ENCODE results near the gene PPARD.
"Not testable (repeated sequence)": the region's sequence is repeated elsewhere in the genome, so short reads cannot be mapped to it uniquely, and the experiment has no call there.

PPARD gene

DNA sequence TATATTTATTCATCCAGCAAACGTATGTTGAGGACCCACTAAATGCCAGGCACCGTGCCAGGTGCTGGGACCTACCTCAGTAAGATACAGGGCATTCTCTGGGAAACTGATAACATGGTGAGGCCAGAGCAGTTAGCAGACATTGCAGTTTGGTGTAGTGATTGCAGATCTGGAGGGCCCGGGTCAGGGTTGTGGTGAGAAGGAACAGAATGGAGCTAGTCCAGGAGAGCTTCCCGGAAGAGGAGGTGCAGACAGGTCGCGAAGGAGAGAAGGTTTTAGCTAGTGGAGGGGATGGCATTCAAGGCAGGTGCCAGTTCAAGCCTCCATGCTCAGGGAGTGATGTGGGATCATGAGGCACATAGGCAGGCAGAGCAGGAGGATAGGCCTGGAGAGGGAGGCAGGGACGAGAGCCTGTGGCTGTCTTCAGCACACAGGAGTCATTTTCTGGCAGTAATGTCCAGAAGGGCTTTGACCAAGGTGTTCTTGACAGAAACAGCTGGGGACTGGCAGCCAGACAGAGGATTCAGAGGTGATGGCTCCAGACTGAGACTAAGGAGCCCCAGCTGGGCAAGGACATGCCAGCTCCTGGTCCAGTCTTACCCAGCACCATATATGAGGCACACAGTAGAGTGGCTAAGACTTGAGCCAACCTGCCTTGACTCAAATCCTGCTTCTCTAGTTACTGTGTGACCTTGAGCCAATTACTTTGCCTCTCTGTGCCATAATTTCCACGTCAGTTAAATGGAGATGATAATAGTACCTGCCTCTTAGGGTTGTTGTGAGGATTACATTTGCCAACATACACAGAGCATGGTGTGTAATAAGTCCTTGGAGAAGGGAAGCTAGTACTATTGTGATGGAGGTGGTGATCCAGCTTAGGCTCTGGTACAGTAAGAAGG is 61.4 kb downstream of the PPARD start:
- DNase-seq (ENCODE audit: low read depth in 1 of 2, low spot score in 1 of 2): no peak

DNA sequence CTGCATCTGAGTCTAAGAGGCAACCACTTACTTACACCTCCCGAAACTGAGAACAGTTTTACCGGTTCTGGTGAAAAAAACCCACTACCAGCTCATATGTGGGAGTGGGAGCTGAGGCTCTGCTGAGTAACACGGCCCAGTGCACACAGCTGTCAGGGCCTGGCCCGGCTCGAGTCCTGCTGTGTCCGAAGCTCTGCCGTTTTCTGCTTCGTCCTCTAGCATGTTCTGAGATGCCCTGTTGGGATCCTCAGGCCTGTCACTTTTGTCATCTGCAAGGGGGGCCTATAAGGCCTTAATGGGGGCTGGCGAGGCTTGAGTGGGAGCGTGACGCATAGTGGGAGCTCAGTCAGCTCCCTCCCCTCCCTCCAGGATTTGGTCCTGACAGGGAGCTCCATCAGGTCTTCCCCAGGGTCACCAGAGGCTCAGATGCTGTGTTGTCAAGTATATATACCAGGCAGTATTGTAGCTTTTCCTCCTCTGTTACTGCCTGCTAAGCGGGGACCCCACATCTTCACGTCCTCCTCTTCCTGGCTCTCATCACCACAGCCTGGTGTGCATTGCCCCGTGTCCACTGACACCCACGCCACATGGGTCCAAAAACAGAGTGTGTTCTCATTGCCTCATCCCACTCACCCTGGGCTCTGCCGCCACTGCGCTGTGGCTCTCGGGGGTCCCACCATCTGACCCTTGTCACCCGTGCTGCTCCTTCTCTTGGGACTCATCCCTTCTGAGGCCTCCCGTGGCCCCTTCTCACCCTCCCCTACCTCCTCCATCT is 64.5 kb downstream of the PPARD start:
- no peak for DNase-seq (ENCODE audit: low read depth in 1 of 2, low spot score in 1 of 2)

DNA sequence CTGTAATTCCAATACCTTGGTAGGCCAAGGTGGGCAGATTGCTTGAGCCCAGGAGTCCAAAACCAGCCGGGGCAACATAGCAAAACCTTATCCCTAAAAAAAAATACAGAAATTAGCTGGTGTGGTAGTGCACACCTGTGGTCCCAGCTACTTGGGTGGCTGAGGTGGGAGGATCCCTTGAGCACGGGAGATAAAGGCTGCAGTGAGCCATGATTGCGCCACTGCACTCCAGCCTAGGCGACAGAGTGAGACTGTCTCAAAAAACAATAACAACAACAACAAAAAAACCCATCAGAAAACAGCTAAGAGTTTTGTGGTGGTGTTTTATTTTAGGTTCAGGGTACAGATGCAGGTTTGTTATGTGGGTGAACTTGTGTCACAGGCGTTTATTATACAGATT is 66.9 kb downstream of the PPARD start:
- DNase-seq (ENCODE audit: low read depth in 1 of 2, low spot score in 1 of 2): no peak

DNA sequence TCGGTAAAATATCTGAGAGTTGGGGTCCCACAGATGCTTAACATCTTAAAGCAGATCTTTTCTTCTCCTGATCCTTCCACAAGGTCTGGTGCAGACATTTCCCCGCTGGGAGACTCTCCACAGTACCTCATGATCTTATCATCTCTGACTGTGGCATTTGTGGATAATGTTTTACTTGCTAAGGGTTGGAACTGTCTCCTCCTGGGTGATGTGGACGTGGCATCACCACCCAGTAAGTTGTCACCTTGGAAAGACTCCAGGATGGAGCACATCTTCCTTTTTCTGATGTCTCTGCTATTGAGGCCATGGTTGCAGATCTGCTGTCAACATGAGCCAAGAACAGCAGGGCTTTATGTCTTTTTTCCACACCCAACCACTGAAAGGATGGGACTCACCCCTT is 67.8 kb downstream of the PPARD start:
- DNase-seq (ENCODE audit: low read depth in 1 of 2, low spot score in 1 of 2): no peak

DNA sequence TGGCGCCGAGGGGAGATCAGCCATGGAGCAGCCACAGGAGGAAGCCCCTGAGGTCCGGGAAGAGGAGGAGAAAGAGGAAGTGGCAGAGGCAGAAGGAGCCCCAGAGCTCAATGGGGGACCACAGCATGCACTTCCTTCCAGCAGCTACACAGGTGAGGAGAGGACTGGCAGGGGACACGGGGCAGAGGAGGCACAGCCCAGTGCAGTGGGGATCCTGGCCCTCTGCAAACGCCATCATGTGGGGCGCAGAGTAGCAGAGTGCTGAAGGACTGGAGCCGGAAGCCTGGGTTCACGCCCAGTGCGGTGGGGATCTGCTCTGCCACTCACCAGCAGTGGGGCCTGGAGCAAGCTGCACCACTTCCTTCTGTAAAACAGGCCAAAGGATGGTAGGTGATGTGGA is 68.7 kb downstream of the PPARD start:
- no peak for DNase-seq (ENCODE audit: low read depth in 1 of 2, low spot score in 1 of 2)

DNA sequence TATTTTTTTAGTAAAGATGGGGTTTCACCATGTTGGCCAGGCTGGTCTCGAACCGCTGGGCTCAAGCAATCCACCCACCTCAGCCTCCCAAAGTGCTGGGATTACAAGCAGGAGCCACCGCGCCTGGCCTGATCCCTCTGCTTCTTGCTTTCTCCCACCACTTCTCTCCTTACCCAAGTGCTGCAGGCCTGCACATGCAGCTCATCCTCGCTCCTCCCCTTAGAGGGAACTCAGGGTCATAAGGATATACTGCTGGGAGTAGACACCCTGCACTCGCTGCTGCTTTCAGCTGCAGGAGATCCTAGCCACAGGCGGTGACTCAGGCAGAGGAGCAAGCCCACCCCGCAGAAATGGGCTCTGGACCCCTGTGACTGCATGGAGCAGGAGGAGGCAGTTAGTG is 69.7 kb downstream of the PPARD start:
- no peak for DNase-seq (ENCODE audit: low read depth in 1 of 2, low spot score in 1 of 2)

DNA sequence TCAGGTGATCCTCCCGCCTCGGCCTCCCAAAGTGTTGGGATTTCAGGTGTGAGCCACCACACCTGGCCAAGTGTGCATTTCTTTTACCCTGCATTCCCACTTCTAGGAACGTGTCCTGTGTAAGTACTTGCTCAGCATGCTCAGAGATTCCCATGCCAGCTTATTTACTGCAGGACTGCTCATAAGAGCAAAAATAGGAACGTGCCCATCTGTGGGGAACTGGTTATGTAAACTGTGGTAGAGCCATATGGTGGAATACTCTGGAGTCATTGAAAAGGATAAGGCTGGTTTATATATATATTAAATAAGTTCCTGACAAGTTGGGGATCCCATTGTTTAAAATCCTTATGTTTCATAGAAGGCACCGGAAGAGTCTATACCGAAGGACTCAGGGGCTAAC is 71.6 kb downstream of the PPARD start:
- DNase-seq (ENCODE audit: low read depth in 1 of 2, low spot score in 1 of 2): no peak

DNA sequence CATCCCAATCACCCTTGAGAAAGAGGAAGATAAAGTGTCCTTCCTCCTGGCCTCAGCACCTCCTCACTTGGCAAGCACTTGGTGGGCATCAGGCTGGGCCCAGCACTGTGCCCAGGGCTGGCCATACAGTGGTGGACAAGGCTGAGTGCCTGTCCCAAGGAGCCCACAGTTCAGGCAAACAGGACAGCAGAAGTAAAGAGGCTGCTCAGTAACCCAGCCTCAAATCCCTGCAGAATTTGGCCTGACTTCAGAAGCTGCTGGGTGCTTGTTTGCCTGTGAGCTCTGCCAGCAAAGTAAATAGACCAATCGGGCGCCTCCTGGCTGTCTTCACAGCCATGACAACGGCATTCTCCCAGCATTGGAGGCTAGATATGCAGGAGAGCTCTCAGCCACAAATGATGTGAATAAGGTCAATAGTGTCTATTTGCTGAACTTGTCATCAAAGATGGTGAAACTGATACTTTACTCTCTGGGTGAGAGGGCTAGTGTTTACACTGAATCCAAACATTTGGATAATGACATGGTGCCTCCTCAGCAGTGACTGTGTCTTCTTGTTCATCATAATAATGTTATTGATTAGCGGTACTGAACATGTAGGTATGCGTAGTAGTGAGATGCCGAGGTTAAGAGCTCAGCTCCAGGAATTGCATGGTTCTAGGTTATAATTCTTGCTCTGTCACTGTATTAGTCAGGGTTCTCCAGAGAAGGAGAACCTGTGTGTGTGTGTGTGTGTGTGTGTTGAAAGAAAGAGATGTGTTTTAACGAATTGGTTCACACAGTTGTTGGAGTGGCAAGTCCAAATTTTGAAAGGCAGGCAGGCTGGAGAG is 72.9 kb downstream of the PPARD start:
- no peak for DNase-seq (ENCODE audit: low read depth in 1 of 2, low spot score in 1 of 2)

DNA sequence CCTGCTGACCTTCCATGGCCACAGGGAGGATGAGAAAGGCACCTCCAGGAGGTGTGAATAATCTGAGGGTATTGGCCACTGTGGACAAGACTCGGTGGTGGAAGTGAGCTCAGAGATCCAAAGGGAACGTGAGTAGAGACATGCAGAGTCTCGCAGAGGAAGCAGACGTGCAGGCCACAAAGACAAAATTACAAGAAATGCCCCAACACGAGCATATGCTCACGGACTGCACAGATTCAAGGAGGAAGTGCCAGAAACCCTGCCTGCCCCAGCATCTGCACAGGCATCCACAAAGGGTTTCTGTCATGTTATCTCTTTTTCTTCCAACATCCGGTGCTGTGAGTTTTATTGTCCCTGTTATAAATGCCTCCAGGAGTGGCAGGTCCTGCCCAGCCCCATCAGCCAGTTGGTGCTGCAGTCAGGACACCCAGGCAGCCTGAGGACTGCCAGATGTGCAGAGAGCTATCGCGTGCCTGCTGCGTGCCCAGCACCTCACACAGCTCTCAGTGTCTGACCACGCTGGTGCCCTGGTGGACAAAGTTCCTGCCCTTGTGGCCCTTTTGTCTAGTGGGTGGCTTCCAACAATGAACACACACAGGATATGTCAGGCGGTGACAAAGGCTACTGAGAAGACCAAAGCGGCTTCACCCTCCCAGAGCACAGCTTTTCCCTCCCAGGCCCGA is 75.8 kb downstream of the PPARD start:
- DNase-seq (ENCODE audit: low read depth in 1 of 2, low spot score in 1 of 2): no peak

DNA sequence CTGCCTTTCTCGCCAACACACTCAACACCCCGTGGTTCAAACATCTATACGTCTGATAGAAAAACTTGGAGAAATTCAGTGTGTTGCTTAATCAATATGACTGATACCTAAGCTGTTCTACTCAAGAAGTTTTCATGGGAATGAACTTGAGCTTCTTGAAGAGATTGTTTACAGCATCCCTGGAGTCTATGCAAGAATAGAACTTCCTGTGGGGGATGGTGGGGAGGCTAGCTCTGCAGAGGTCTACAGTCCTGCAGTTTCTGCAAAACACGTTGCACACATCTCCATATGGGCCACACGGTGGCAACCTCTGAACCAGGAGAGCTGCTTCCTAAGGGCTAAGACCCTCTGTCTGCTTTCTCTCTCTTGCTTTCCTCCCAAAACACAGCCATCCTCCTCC is 77.1 kb downstream of the PPARD start:
- DNase-seq (ENCODE audit: low read depth in 1 of 2, low spot score in 1 of 2): no peak

DNA sequence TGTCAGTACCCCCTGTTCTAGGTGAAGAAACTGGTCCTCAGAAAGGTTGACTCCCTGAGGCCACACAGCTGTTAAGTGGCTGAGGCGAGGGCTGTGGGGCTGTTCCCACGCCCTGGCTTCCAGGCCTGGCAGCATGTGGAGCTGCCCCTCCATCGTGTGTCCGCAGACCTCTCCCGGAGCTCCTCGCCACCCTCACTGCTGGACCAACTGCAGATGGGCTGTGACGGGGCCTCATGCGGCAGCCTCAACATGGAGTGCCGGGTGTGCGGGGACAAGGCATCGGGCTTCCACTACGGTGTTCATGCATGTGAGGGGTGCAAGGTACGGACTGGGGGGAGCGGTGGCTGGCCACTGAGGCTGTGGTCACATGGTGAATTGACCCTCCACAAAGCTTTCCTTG is 77.6 kb downstream of the PPARD start:
- no peak for DNase-seq (ENCODE audit: low read depth in 1 of 2, low spot score in 1 of 2)

DNA sequence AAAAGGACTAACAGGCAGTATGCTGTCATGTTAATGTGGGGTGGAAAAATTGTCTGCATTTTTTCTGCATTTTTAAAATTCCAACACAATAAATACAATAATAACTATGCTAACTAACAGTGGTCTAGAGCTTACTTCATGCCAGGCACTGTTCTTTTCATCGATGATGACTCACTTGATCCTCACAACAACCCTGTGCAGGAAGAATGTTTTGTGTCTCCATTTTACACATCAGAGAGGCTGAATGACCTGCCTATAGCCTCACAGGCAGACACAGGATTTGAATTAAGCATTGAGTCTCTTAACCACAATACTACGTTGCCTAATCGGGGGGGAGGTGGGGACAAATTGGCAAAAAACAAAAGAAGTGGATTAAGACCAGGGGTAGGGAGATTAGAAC is 82.9 kb downstream of the PPARD start:
- DNase-seq (ENCODE audit: low read depth in 1 of 2, low spot score in 1 of 2): no peak

DNA sequence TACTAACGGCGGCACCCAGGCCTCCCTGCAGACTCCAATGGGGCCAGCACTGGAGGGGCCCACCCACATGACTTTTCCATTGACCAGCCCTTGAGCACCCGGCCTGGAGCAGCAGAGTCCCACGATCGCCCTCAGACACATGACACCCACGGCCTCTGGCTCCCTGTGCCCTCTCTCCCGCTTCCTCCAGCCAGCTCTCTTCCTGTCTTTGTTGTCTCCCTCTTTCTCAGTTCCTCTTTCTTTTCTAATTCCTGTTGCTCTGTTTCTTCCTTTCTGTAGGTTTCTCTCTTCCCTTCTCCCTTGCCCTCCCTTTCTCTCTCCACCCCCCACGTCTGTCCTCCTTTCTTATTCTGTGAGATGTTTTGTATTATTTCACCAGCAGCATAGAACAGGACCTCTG is 83.7 kb downstream of the PPARD start:
- no peak for DNase-seq (ENCODE audit: low read depth in 1 of 2, low spot score in 1 of 2)

DNA sequence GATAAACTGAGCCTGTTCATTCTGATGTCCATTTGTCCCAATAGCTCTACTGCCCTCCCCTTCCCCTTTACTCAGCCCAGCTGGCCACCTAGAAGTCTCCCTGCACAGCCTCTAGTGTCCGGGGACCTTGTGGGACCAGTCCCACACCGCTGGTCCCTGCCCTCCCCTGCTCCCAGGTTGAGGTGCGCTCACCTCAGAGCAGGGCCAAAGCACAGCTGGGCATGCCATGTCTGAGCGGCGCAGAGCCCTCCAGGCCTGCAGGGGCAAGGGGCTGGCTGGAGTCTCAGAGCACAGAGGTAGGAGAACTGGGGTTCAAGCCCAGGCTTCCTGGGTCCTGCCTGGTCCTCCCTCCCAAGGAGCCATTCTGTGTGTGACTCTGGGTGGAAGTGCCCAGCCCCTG is 85.1 kb downstream of the PPARD start:
- DNase-seq (ENCODE audit: low read depth in 1 of 2, low spot score in 1 of 2): no peak

DNA sequence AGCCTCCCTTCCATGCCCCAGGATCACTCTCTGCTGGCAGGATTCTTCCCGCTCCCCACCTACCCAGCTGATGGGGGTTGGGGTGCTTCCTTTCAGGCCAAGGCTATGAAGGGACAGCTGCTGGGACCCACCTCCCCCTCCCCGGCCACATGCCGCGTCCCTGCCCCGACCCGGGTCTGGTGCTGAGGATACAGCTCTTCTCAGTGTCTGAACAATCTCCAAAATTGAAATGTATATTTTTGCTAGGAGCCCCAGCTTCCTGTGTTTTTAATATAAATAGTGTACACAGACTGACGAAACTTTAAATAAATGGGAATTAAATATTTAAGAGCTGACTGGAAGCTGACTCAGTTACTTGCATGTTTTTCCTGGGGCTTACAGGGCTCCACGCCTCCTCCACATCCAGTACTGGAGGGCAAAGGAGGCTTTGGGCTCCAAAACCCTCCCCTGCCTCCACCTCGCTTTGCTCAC is 85.5 kb downstream of the PPARD start:
- no peak for DNase-seq (ENCODE audit: low read depth in 1 of 2, low spot score in 1 of 2)

DNA sequence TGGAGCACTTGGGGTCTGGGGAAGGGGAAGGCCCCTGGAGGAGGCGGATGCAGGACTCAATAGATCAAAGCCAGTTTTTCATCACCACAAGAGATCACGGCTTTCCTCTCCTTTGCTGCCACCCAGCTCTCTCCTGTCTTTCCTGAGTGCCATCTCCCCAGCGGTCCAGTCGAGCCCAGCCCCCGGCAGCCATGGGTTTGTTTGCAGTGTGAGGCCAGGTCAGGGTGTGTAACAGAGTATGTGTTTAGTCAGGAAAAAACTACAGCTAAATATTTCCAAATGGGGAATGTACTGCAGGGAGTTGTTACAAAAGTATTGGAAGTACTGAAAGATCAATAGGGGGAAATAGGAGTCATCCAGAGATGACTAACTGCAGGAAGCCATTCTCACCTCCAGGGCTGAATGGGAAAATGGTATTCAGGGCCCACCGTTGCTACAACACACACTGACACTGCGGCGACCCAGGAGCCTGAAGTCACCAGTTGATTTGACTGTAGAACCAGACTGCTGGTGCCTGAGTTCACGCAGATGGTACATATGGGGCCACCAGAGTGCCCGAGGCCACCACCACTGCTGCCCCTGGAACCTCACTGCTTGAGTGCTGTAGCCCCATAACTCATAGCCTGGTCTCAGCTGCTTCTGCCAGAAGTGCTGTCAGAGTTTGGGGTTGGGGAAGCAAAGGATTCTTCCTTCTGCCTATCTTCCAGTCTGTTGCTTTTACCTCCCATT is 86.2 kb downstream of the PPARD start:
- no peak for DNase-seq (ENCODE audit: low read depth in 1 of 2, low spot score in 1 of 2)

DNA sequence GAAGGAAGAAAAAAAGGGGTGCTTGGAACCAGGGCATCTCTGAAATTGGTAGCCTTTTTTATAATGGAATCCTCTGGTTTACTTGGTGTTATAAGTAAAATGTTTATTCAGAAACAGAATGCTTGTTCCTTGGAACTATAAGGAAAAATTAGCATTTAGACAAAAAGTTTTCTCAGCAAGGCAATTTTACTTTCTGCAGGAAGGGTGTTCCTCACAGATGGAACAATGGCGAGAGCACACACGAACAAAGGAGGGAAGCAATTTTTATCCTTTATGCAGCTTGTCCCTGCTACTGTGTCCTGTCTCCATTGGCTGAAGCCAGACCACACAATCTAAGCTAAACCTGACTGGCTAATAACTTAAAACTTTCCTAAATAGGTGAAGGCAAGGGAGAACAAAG is 87.1 kb downstream of the PPARD start:
- DNase-seq (ENCODE audit: low read depth in 1 of 2, low spot score in 1 of 2): no peak

DNA sequence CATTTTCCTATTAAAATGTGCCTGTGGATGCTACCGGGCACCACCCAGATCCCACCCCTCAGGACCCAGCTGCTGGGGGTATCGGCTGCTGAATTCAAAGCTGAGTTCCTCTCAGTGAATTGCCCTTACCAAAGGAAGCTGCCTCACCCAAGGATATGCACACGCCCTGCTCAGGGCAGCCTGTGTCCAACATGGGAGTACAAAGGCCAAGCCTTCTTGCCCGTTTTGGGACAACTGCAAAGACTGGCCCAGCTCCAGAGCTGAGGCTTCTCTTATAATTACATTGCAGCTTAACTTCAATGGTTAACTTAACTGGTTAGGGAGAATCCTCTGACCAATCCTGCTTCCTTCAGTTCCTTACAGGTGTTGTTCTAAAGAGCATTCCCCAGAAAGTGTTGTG is 89.9 kb downstream of the PPARD start:
- DNase-seq (ENCODE audit: low read depth in 1 of 2, low spot score in 1 of 2): no peak

DNA sequence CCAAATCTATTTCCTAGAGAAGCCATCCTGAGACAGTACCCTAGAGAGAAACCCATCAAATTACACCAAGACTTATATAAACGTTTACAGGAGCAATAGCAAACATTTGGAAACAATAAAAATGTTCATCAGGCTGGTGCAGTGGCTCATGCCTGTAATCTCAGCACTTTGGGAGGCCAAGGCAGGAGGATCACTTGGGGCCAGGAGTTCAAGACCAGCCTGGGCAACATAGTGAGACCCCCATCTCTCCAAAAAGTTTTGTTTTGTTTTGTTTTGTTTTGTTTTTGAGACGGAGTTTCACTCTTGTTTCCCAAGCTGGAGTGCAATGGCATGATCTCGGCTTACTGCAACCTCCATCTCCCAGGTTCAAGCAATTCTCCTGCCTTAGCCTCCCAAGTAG is 90.3 kb downstream of the PPARD start:
- DNase-seq (ENCODE audit: low read depth in 1 of 2, low spot score in 1 of 2): not testable (repeated sequence)

DNA sequence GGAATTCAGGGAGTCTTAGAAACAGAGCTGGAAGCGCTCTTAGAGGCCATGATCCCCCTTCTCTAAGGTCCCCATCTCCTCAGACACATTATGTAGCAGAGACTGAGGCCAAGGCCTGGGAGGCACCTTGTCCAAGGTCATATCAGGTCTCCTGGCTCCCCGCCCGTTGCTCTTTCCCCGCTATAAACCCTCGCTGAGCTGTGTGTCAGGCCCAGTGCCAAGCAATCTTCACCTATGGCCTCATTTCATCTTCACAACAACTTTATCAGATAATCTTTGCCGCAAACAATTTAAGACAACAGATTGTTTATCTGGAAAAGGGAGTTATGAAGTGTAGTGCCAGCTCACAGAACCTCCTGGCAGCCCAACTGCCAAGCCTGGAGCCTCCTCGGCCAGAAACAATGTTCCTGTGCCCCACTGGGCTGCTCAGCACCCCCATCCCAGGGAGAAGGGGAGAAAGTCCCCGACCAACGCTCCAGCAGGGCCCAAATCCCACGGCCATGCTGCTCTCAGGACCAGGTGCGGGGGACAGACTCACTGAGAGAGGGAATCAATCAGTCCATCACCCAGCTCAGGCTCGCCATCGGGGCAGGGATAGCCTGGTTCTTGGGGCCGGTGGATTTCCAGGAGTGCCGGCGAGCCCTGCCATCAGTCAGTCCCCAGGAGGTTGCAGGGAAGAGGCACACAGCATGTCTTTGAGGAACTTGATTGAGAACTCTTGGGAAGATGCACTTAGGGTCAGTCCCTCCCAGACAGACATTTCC is 92.9 kb downstream of the PPARD start:
- no peak for DNase-seq (ENCODE audit: low read depth in 1 of 2, low spot score in 1 of 2)

All from activated CD4-positive, alpha-beta T cell treated with anti-CD3 and anti-CD28 coated beads, Interleukin-2, amount 50 U/mL, for 24 hours (primary cell).